ENCODE results near the gene CCDC61. TPM values are rescaled to one million over a fixed set of nuclear protein-coding genes. Genes with fewer than 3 reads are reported as not detected.

The CCDC61 gene
- total RNA-seq, 8 experiments from 2014 or later = 3.2 to 15.7 (median 5.5) TPM

GRCh38 chr19:46040125-46040524, 44.9 kb downstream of the CCDC61 start:
- in situ Hi-C loops (cut with MboI; ENCODE audit: low pct_unique_long_range_greater_than_20kb in 2 of 9, low sequenced_read_pairs in 9 of 9, unreplicated experiment in 9 of 9) = no loop called here
- H3K4me1 ChIP-seq (replicated peaks in 1 of 2) = no peaks in the 10 kb centered on the region
- H3K27ac ChIP-seq = no peak overlapping the region
- WGBS, 10 experiments = 56 to 100% (median 83%) methylated on average over 1 to 3 of the region's 6 CpGs; no CpG with 5 or more reads in 6 of the 10 experiments
- ATAC-seq (replicated peaks in 6 of 8) = no peak
- H3K4me3 ChIP-seq = no peak overlapping the region

GRCh38 chr19:46040952-46041500, 45.8 kb downstream of the CCDC61 start, which contains the start of gene IGFL4:
IGFL4 (minus strand) TSS chr19:46041002; CDS start chr19:46040962, 40 bp downstream.
- peak in 3 of 8 experiments; percentile 92 to 94 (median 92) for ATAC-seq (replicated peaks in 6 of 8)
- H3K4me1 ChIP-seq (replicated peaks in 1 of 2) = no peaks in the 10 kb centered on the region
- in situ Hi-C loops (cut with MboI; ENCODE audit: low pct_unique_long_range_greater_than_20kb in 2 of 9, low sequenced_read_pairs in 9 of 9, unreplicated experiment in 9 of 9) = no loop called here
- WGBS, 10 experiments = 20 to 96% (median 62%) methylated on average over 2 to 6 of the region's 7 CpGs; no CpG with 5 or more reads in 1 of the 10 experiments
- H3K4me3 ChIP-seq = no peak within 1 kb of the TSS
- no peak within 1 kb of the TSS for H3K27ac ChIP-seq

GRCh38 chr19:46042252-46042883, 47.1 kb downstream of the CCDC61 start:
- ATAC-seq (replicated peaks in 6 of 8) = peak in 2 of 8 experiments; percentile 17 to 31
- Histone ChIP-seq H3K27ac (no peak overlapping the region), H3K4me3 (no peak overlapping the region), H3K4me1 (replicated peaks in 1 of 2) (no peaks in the 10 kb centered on the region)
- in situ Hi-C loops (cut with MboI; ENCODE audit: low pct_unique_long_range_greater_than_20kb in 2 of 9, low sequenced_read_pairs in 9 of 9, unreplicated experiment in 9 of 9) = no loop called here
- 55 to 100% (median 81%) methylated on average over 1 to 3 of the region's 5 CpGs; no CpG with 5 or more reads in 3 of the 10 experiments for WGBS, 10 experiments

- 43 to 100% (median 90%) methylated on average over 1 of the region's 1 CpG; no CpG with 5 or more reads in 1 of the 10 experiments for WGBS, 10 experiments
- in situ Hi-C loops (cut with MboI; ENCODE audit: low pct_unique_long_range_greater_than_20kb in 2 of 9, low sequenced_read_pairs in 9 of 9, unreplicated experiment in 9 of 9) = no loop called here
- no peak for ATAC-seq (replicated peaks in 6 of 8)
These were observed 48.3 kb downstream of the CCDC61 start for GRCh38 chr19:46043519-46043918.

GRCh38 chr19:46049597-46049996, 54.3 kb downstream of the CCDC61 start:
- ATAC-seq (replicated peaks in 6 of 8) = no peak
- WGBS, 10 experiments = 24 to 92% (median 68%) methylated on average over 1 to 7 of the region's 7 CpGs; no CpG with 5 or more reads in 4 of the 10 experiments
- in situ Hi-C loops (cut with MboI; ENCODE audit: low pct_unique_long_range_greater_than_20kb in 2 of 9, low sequenced_read_pairs in 9 of 9, unreplicated experiment in 9 of 9) = no loop called here
- H3K4me3 ChIP-seq = no peak overlapping the region
- H3K4me1 ChIP-seq (replicated peaks in 1 of 2) = no peaks in the 10 kb centered on the region
- no peak overlapping the region for H3K27ac ChIP-seq

More at GRCh38 chr19:46043519-46043918, 48.3 kb downstream of the CCDC61 start:
- no peaks in the 10 kb centered on the region for H3K4me1 ChIP-seq (replicated peaks in 1 of 2)
- no peak overlapping the region for H3K27ac ChIP-seq
- H3K4me3 ChIP-seq = no peak overlapping the region

- H3K4me1 ChIP-seq (replicated peaks in 1 of 2) = no peaks in the 10 kb centered on the region
- H3K4me3 ChIP-seq = no peak overlapping the region
- no peak for ATAC-seq (replicated peaks in 6 of 8)
- 0 to 66% (median 33%) methylated on average over 1 to 4 of the region's 4 CpGs; no CpG with 5 or more reads in 1 of the 10 experiments for WGBS, 10 experiments
- no peak overlapping the region for H3K27ac ChIP-seq
- in situ Hi-C loops (cut with MboI; ENCODE audit: low pct_unique_long_range_greater_than_20kb in 2 of 9, low sequenced_read_pairs in 9 of 9, unreplicated experiment in 9 of 9) = no loop called here
These were observed 57.6 kb downstream of the CCDC61 start for GRCh38 chr19:46052896-46053295.

GRCh38 chr19:46056536-46056935, 61.3 kb downstream of the CCDC61 start:
- H3K27ac ChIP-seq = no peak overlapping the region
- H3K4me3 ChIP-seq = no peak overlapping the region
- ATAC-seq (replicated peaks in 6 of 8) = peak in 7 of 8 experiments; percentile 24 to 87 (median 78)
- no peaks in the 10 kb centered on the region for H3K4me1 ChIP-seq (replicated peaks in 1 of 2)
- WGBS, 10 experiments = 0 to 62% (median 24%) methylated on average over 1 to 4 of the region's 4 CpGs; no CpG with 5 or more reads in 1 of the 10 experiments
- in situ Hi-C loops (cut with MboI; ENCODE audit: low pct_unique_long_range_greater_than_20kb in 2 of 9, low sequenced_read_pairs in 9 of 9, unreplicated experiment in 9 of 9) = no loop called here

GRCh38 chr19:46058778-46059177, 63.5 kb downstream of the CCDC61 start:
- peak in 3 of 8 experiments; percentile 72 to 82 (median 72) for ATAC-seq (replicated peaks in 6 of 8)
- Histone ChIP-seq H3K4me3 (no peak overlapping the region), H3K4me1 (replicated peaks in 1 of 2) (no peaks in the 10 kb centered on the region), H3K27ac (no peak overlapping the region)
- WGBS, 10 experiments = 20 to 100% (median 87%) methylated on average over 1 to 3 of the region's 3 CpGs
- in situ Hi-C loops (cut with MboI; ENCODE audit: low pct_unique_long_range_greater_than_20kb in 2 of 9, low sequenced_read_pairs in 9 of 9, unreplicated experiment in 9 of 9) = no loop called here

GRCh38 chr19:46060012-46060411, 64.7 kb downstream of the CCDC61 start:
- WGBS, 10 experiments = 47 to 79% (median 69%) methylated on average over 2 of the region's 2 CpGs; no CpG with 5 or more reads in 2 of the 10 experiments
- no peak for ATAC-seq (replicated peaks in 6 of 8)
- Histone ChIP-seq H3K4me1 (replicated peaks in 1 of 2) (no peaks in the 10 kb centered on the region), H3K4me3 (no peak overlapping the region), H3K27ac (no peak overlapping the region)
- in situ Hi-C loops (cut with MboI; ENCODE audit: low pct_unique_long_range_greater_than_20kb in 2 of 9, low sequenced_read_pairs in 9 of 9, unreplicated experiment in 9 of 9) = no loop called here

GRCh38 chr19:46063201-46063600, 67.9 kb downstream of the CCDC61 start:
- H3K27ac ChIP-seq = no peak overlapping the region
- no peak for ATAC-seq (replicated peaks in 6 of 8)
- WGBS, 10 experiments = 31 to 87% (median 56%) methylated on average over 1 to 3 of the region's 3 CpGs; no CpG with 5 or more reads in 2 of the 10 experiments
- in situ Hi-C loops (cut with MboI; ENCODE audit: low pct_unique_long_range_greater_than_20kb in 2 of 9, low sequenced_read_pairs in 9 of 9, unreplicated experiment in 9 of 9) = no loop called here
- H3K4me3 ChIP-seq = no peak overlapping the region
- H3K4me1 ChIP-seq (replicated peaks in 1 of 2) = no peaks in the 10 kb centered on the region

GRCh38 chr19:46065486-46066071, 70.3 kb downstream of the CCDC61 start:
- Histone ChIP-seq H3K4me3 (no peak overlapping the region), H3K27ac (no peak overlapping the region), H3K4me1 (replicated peaks in 1 of 2) (no peaks in the 10 kb centered on the region)
- WGBS, 10 experiments = 0 to 83% (median 51%) methylated on average over 1 to 7 of the region's 7 CpGs
- in situ Hi-C loops (cut with MboI; ENCODE audit: low pct_unique_long_range_greater_than_20kb in 2 of 9, low sequenced_read_pairs in 9 of 9, unreplicated experiment in 9 of 9) = no loop called here
- ATAC-seq (replicated peaks in 6 of 8) = peak in 6 of 8 experiments; percentile 45 to 88 (median 64)

GRCh38 chr19:46066471-46066870, 71.2 kb downstream of the CCDC61 start:
- Histone ChIP-seq H3K4me1 (replicated peaks in 1 of 2) (no peaks in the 10 kb centered on the region), H3K27ac (no peak overlapping the region), H3K4me3 (no peak overlapping the region)
- in situ Hi-C loops (cut with MboI; ENCODE audit: low pct_unique_long_range_greater_than_20kb in 2 of 9, low sequenced_read_pairs in 9 of 9, unreplicated experiment in 9 of 9) = no loop called here
- no peak for ATAC-seq (replicated peaks in 6 of 8)
- 40 to 86% (median 83%) methylated on average over 1 of the region's 1 CpG; no CpG with 5 or more reads in 5 of the 10 experiments for WGBS, 10 experiments

- H3K4me3 ChIP-seq = no peak overlapping the region
- H3K4me1 ChIP-seq (replicated peaks in 1 of 2) = no peaks in the 10 kb centered on the region
- 60 to 83% methylated on average over 1 of the region's 1 CpG; no CpG with 5 or more reads in 8 of the 10 experiments for WGBS, 10 experiments
- in situ Hi-C loops (cut with MboI; ENCODE audit: low pct_unique_long_range_greater_than_20kb in 2 of 9, low sequenced_read_pairs in 9 of 9, unreplicated experiment in 9 of 9) = no loop called here
- H3K27ac ChIP-seq = no peak overlapping the region
- no peak for ATAC-seq (replicated peaks in 6 of 8)
These were observed 72.4 kb downstream of the CCDC61 start for GRCh38 chr19:46067691-46068090.
